OCI-LY3 (cell line): ENCODE results near the gene EPAS1.

Experiments
- H2AFZ ChIP-seq: fragments of 200-600, 300-600 bp; shearing (Covaris generic); 2 replicates; pipeline ENCODE4 v1.6.0; 2014; ENCODE audit warnings: antibody characterized with exemption, low read depth, low read length
- H3K27ac ChIP-seq: fragments of 200-600, 300-600 bp; sonication (generic); 2 replicates; pipeline ENCODE4 v1.5.1; 2014; ENCODE audit warnings: mild to moderate bottlenecking, low read length, moderate library complexity, mixed read lengths
- H3K27me3 ChIP-seq: fragments of 200-600, 300-600 bp; sonication (generic); 2 replicates; pipeline ENCODE4 v1.6.1; 2014; ENCODE audit warnings: low read depth, low read length, mixed read lengths
- H3K36me3 ChIP-seq: fragments of 200-600, 300-600 bp; sonication (generic); replicated peaks from 2 replicates; pipeline ENCODE3; 2014; ENCODE audit warnings: low read depth, low read length, mixed read lengths
- H3K4me1 ChIP-seq: fragments of 300-600, 200-600 bp; sonication (generic); 2 replicates; pipeline ENCODE4 v1.6.1; 2014; ENCODE audit warnings: low read length, mixed read lengths
- H3K4me2 ChIP-seq: fragments of 200-600, 300-600 bp; sonication (generic); 2 replicates; pipeline ENCODE4 v1.6.1; 2014; ENCODE audit warnings: low read length, mixed read lengths
- H3K4me3 ChIP-seq: fragments of 300-600, 200-600 bp; sonication (generic); 2 replicates; pipeline ENCODE4 v1.5.1; 2014; ENCODE audit warnings: antibody characterized with exemption, mild to moderate bottlenecking, low read length, moderate library complexity
- H3K79me2 ChIP-seq: fragments of 300-600, 200-600 bp; shearing (Covaris generic); 2 replicates; pipeline ENCODE4 v1.6.1; 2014; ENCODE audit warnings: mild to moderate bottlenecking, low read length, mixed read lengths
- H3K9ac ChIP-seq: fragments of 300-600, 200-600 bp; shearing (Covaris generic); 2 replicates; pipeline ENCODE4 v1.6.0; 2014; ENCODE audit warnings: mild to moderate bottlenecking, low read length, moderate library complexity
- H3K9me3 ChIP-seq: fragments of 200-600, 300-600 bp; shearing (Covaris generic); 2 replicates; pipeline ENCODE4 v1.6.1; 2014; ENCODE audit warnings: low read length, mixed read lengths; ENCODE audit not compliant: insufficient read depth
- H4K20me1 ChIP-seq: fragments of 200-600, 300-600 bp; sonication (generic); 2 replicates; pipeline ENCODE4 v1.6.1; 2016; ENCODE audit warnings: low read length, mixed read lengths; ENCODE audit not compliant: insufficient read depth
- EZH2phosphoT487 ChIP-seq: fragments of 200-600 bp; shearing (Covaris generic); IDR thresholded peaks from 2 replicates; pipeline ENCODE4 v1.6.1; 2018; ENCODE audit warnings: antibody characterized with exemption, mixed run types, low read depth
- TF ChIP-seq, protein P1 (sequence below): fragments of 200-600, 300-600 bp; sonication (generic); IDR thresholded peaks from 2 replicates; pipeline ENCODE4 v1.5.1; 2014; ENCODE audit warnings: antibody characterized with exemption, low read length, low read depth

EPAS1 gene

DNA sequence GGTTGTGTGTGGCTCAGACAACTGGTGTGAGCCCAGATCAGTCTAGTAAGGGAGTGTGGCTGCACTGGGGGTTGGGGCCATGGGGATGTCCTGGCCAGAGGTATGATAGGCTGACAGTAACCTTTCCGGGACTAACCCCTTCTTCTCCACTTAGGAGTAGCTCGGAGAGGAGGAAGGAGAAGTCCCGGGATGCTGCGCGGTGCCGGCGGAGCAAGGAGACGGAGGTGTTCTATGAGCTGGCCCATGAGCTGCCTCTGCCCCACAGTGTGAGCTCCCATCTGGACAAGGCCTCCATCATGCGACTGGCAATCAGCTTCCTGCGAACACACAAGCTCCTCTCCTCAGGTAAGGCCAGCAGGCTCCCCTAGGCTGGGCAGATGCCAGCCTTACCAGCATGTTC lies 49.5 kb downstream of the EPAS1 start:
- TF ChIP-seq EZH2phosphoT487, result no peak
- TF ChIP-seq, protein P1, sequence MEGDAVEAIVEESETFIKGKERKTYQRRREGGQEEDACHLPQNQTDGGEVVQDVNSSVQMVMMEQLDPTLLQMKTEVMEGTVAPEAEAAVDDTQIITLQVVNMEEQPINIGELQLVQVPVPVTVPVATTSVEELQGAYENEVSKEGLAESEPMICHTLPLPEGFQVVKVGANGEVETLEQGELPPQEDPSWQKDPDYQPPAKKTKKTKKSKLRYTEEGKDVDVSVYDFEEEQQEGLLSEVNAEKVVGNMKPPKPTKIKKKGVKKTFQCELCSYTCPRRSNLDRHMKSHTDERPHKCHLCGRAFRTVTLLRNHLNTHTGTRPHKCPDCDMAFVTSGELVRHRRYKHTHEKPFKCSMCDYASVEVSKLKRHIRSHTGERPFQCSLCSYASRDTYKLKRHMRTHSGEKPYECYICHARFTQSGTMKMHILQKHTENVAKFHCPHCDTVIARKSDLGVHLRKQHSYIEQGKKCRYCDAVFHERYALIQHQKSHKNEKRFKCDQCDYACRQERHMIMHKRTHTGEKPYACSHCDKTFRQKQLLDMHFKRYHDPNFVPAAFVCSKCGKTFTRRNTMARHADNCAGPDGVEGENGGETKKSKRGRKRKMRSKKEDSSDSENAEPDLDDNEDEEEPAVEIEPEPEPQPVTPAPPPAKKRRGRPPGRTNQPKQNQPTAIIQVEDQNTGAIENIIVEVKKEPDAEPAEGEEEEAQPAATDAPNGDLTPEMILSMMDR, result no peak
- H3K79me2 ChIP-seq, result no peaks in the 10 kb centered on the region
- H3K4me1 ChIP-seq, result no peaks in the 10 kb centered on the region
- H3K4me3 ChIP-seq, result no peak overlapping the region
- H3K27me3 ChIP-seq, result peaks cover 27% of the 10 kb centered on the region
- no peak overlapping the region for H2AFZ ChIP-seq
- no peaks in the 10 kb centered on the region for H3K36me3 ChIP-seq
- H3K9me3 ChIP-seq, result no peaks in the 10 kb centered on the region
- H4K20me1 ChIP-seq, result no peaks in the 10 kb centered on the region
- H3K9ac ChIP-seq, result no peak overlapping the region
- no peak overlapping the region for H3K27ac ChIP-seq
- H3K4me2 ChIP-seq, result no peak overlapping the region

DNA sequence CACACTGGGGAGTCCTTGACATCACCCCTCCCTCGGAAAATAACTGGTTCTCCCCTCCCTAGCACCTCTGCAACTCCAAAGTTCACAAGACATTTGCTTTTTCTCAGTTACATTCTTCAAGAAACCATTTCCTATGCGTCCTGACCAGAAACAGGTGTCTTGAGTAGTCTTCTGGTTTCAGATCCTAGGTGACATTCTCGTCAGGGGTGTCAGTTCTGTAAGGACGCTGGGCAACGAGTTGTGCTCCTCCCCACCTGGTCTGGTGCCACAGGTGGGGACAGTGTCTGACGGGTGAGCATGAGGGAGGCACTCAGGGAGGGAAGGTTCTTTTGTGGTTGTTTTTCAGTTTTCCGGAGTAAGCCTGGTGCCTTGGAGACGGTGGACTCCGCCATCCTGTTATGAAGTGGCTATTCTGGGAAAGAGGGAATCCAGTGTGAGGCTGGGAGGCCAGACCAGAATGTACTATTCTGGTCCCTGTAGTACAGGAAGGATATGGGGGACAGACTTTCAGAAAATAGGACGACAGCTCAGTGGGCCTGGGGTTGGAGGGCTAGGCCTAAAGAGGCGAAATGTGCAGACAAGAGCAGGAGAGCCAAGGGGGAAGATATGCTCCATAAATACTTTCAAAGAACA lies 50.6 kb downstream of the EPAS1 start:
- Histone ChIP-seq H3K4me3 (no peak overlapping the region), H3K36me3 (no peaks in the 10 kb centered on the region), H2AFZ (no peak overlapping the region), H3K4me2 (no peak overlapping the region), H3K27me3 (peaks cover 19% of the 10 kb centered on the region), H3K9me3 (no peaks in the 10 kb centered on the region), H4K20me1 (no peaks in the 10 kb centered on the region), H3K79me2 (no peaks in the 10 kb centered on the region), H3K4me1 (no peaks in the 10 kb centered on the region), H3K9ac (no peak overlapping the region), H3K27ac (no peak overlapping the region)
- TF ChIP-seq EZH2phosphoT487, result no peak
- TF ChIP-seq, protein P1, result no peak

DNA sequence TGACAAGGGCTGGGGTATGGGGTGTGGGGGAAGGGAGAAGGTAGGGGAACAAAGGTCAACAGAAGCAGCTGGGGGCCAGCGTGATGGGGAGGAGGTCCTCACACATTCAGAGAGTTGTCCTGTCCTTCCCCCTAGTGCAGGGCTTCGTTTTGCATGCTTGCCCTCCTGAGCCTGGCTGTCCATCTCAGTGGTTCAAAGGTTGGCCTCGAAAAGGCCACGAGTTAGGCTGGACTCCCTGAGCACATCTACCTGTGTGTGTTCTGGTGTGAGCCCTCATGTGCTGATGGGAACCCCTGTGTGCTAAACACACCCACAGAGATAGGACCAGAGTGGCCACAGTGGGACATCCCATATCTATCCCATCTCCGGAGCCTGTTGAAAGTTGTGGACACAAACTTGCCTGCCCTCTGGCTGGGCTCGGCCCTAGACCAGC lies 51.9 kb downstream of the EPAS1 start:
- Histone ChIP-seq H3K27ac (no peak overlapping the region), H3K36me3 (no peaks in the 10 kb centered on the region), H3K4me2 (no peak overlapping the region)

DNA sequence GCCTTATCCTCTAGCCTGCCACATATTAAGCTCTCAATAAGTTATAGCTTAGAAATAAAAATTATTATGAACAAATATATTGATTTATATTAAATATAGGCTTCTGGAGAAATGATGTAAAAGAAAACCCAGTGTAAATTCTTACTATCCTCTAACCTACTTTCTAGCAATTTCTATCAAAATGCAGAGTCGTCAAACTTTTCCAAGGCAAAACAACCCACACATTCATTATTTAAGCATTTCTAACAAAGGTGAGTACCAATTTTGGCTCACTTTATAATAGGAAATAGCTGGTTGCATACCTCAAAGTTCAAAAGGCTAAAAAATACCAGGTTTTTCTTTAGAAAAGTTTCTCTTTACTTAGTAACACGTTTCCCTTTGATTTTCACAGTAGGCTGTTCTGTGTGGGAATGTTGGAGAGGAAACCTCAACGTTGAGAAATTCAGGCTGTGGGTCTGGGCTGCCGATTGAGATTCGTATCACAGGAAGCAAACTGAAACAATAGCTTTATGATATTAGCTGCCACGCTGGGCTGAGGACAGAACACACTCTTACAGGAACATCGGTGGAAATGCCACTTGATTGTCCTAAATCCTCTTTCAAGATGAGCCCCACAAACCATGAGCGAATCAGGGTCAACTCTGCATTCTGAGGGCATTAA lies 53.0 kb downstream of the EPAS1 start:
- 0 out of 2 replicates have a peak, but pooled peaks cover 3% of the 10 kb centered on the region for H3K27me3 ChIP-seq
- H4K20me1 ChIP-seq, result no peaks in the 10 kb centered on the region
- no peak overlapping the region for H3K4me3 ChIP-seq
- no peak overlapping the region for H2AFZ ChIP-seq
- no peak overlapping the region for H3K4me2 ChIP-seq
- TF ChIP-seq, protein P1, result no peak
- no peak for TF ChIP-seq EZH2phosphoT487
- H3K27ac ChIP-seq, result no peak overlapping the region
- H3K79me2 ChIP-seq, result no peaks in the 10 kb centered on the region
- H3K36me3 ChIP-seq, result no peaks in the 10 kb centered on the region
- H3K9ac ChIP-seq, result no peak overlapping the region
- H3K9me3 ChIP-seq, result no peaks in the 10 kb centered on the region
- no peaks in the 10 kb centered on the region for H3K4me1 ChIP-seq

More for the DNA sequence above, 51.9 kb downstream of the EPAS1 start:
- Histone ChIP-seq H3K9ac (no peak overlapping the region), H3K27me3 (peaks cover 8% of the 10 kb centered on the region; the same call in 1 of the 2 replicates), H3K9me3 (no peaks in the 10 kb centered on the region), H2AFZ (no peak overlapping the region), H3K4me3 (no peak overlapping the region), H3K79me2 (no peaks in the 10 kb centered on the region), H4K20me1 (no peaks in the 10 kb centered on the region), H3K4me1 (no peaks in the 10 kb centered on the region)
- TF ChIP-seq EZH2phosphoT487, result no peak
- TF ChIP-seq, protein P1, result no peak
